H1 (cell line): Measurements from ENCODE around the gene EML1. TPM values are rescaled to one million over a fixed set of nuclear protein-coding genes. Genes with fewer than 3 reads are reported as not detected.

Experiments
- CTCF ChIA-PET: fragments of 300-600 bp; sonication (Branson Sonifier 250); formaldehyde crosslinking; loops from one replicate; lab custom pipeline; 2021; ENCODE audit not compliant: partially characterized antibody; lab: Charles Lee
- POLR2A ChIA-PET: fragments of 300-600 bp; sonication (Branson Sonifier 250); formaldehyde crosslinking; loops from one replicate; lab custom pipeline; 2021; ENCODE audit warnings: inconsistent platforms; ENCODE audit not compliant: partially characterized antibody; lab: Charles Lee
- DNase-seq, 2 experiments: peaks; one replicate each; pipeline versions ENCODE4 v3.0.0 to v3.0.0-alpha.2; 2010 to 2022; ENCODE audit warnings: low spot score in 2 of 2, low read depth in 1 of 2, mixed read lengths in 1 of 2
- FAIRE-seq: peaks from 2 replicates; lab custom pipeline; 2011; peaks lifted over from hg19 to GRCh38; lab: Jason Lieb, UNC
- H2AFZ ChIP-seq: 2 replicates; pipeline ENCODE4 v1.8.1; 2012; ENCODE audit warnings: low read length, inconsistent platforms
- H2AK5ac ChIP-seq: 2 replicates; pipeline ENCODE4 v1.6.1; 2013; ENCODE audit warnings: low read depth, low read length
- H2BK120ac ChIP-seq: replicated peaks from 2 replicates; pipeline ENCODE3; 2013; ENCODE audit warnings: low read depth, low read length, inconsistent platforms
- H2BK12ac ChIP-seq: 2 replicates; pipeline ENCODE4 v1.6.1; 2013; ENCODE audit warnings: low read depth, low read length
- H2BK15ac ChIP-seq: 2 replicates; pipeline ENCODE4 v1.6.1; 2013; ENCODE audit warnings: low read length
- H2BK20ac ChIP-seq: 2 replicates; pipeline ENCODE4 v1.6.1; 2013; ENCODE audit warnings: low read length
- H2BK5ac ChIP-seq: 2 replicates; pipeline ENCODE4 v1.6.1; 2013; ENCODE audit warnings: low read depth, low read length
- H3K14ac ChIP-seq: 2 replicates; pipeline ENCODE4 v1.6.1; 2013; ENCODE audit warnings: inconsistent platforms; ENCODE audit not compliant: insufficient read length
- H3K18ac ChIP-seq: 2 replicates; pipeline ENCODE4 v1.6.1; 2013; ENCODE audit warnings: low read length; ENCODE audit errors: extremely low read depth
- H3K23ac ChIP-seq: 2 replicates; pipeline ENCODE4 v1.6.1; 2013; ENCODE audit warnings: inconsistent platforms; ENCODE audit not compliant: insufficient read length
- H3K23me2 ChIP-seq: 2 replicates; pipeline ENCODE4 v1.6.1; 2013; ENCODE audit warnings: low read depth, low read length
- H3K27ac ChIP-seq: 2 replicates; pipeline ENCODE4 v1.6.1; 2011; ENCODE audit warnings: low read depth, low read length, inconsistent platforms
- H3K27me3 ChIP-seq, 4 experiments: replicated peaks in 1 of 4; 1 replicate in 1 of 4; 2 replicates in 3 of 4; pipeline versions ENCODE4 v1.6.1 to v1.8.1; 2011 to 2013; ENCODE audit warnings: low read length in 3 of 4, mild to moderate bottlenecking in 3 of 4, inconsistent platforms in 2 of 4, mixed read lengths in 2 of 4, moderate library complexity in 1 of 4; ENCODE audit not compliant: control insufficient read depth in 3 of 4, insufficient read depth in 3 of 4; ENCODE audit errors: extremely low read depth in 1 of 4
- H3K36me3 ChIP-seq, 4 experiments: 2 replicates each; pipeline versions ENCODE4 v1.6.1 to v1.8.1; 2011 to 2013; ENCODE audit warnings: mild to moderate bottlenecking in 4 of 4, low read length in 3 of 4, moderate library complexity in 2 of 4, control low read depth in 1 of 4, inconsistent platforms in 1 of 4; ENCODE audit not compliant: insufficient read depth in 4 of 4, control insufficient read depth in 2 of 4
- H3K4ac ChIP-seq: replicated peaks from 2 replicates; pipeline ENCODE3; 2013; ENCODE audit warnings: low read length, low read depth, mixed read lengths, inconsistent platforms; ENCODE audit not compliant: insufficient read length
- H3K4me1 ChIP-seq, 4 experiments: replicated peaks in 1 of 4; 1 replicate in 1 of 4; 2 replicates in 3 of 4; pipeline versions ENCODE4 v1.6.1 to v1.8.1; 2011 to 2013; ENCODE audit warnings: low read length in 3 of 4, inconsistent platforms in 2 of 4, mixed read lengths in 1 of 4; ENCODE audit not compliant: insufficient read depth in 4 of 4, control insufficient read depth in 3 of 4
- H3K4me2 ChIP-seq, 2 experiments: 2 replicates each; pipeline versions ENCODE4 v1.6.1 to v1.8.1; 2011 to 2013; ENCODE audit warnings: low read depth in 2 of 2, low read length in 2 of 2, control low read depth in 1 of 2, inconsistent platforms in 1 of 2, mild to moderate bottlenecking in 1 of 2; ENCODE audit not compliant: insufficient read depth in 1 of 2
- H3K4me3 ChIP-seq, 4 experiments: fragments of 200-600, 300-600 bp in 1 of 4; sonication (generic), shearing (Covaris generic), sonication (Bioruptor Twin) in 1 of 4; 2 replicates each; pipeline versions ENCODE4 v1.5.1 to v1.8.1; 2011 to 2016; ENCODE audit warnings: low read length in 4 of 4, low read depth in 3 of 4, control low read depth in 2 of 4, inconsistent platforms in 2 of 4, mild to moderate bottlenecking in 2 of 4, mixed read lengths in 1 of 4, moderate library complexity in 1 of 4; ENCODE audit not compliant: insufficient read depth in 2 of 4; ENCODE audit errors: extremely low read depth in 1 of 4
- H3K56ac ChIP-seq: replicated peaks from 2 replicates; pipeline ENCODE3; 2013; ENCODE audit warnings: low read depth, mild to moderate bottlenecking, mixed read lengths, low read length, inconsistent platforms; ENCODE audit not compliant: insufficient read length
- H3K79me1 ChIP-seq: 2 replicates; pipeline ENCODE4 v1.6.1; 2013; ENCODE audit warnings: low read depth, low read length, control low read depth
- H3K79me2 ChIP-seq, 2 experiments: 2 replicates each; pipeline versions ENCODE4 v1.6.1 to v1.8.1; 2012 to 2013; ENCODE audit warnings: low read length in 2 of 2, mild to moderate bottlenecking in 2 of 2, inconsistent platforms in 1 of 2; ENCODE audit not compliant: insufficient read depth in 2 of 2, control insufficient read depth in 1 of 2
- H3K9ac ChIP-seq, 4 experiments: replicated peaks in 1 of 4; 1 replicate in 1 of 4; 2 replicates in 3 of 4; pipeline versions ENCODE4 v1.6.1 to v1.8.1; 2011 to 2013; ENCODE audit warnings: low read depth in 3 of 4, low read length in 3 of 4, control low read depth in 2 of 4, mild to moderate bottlenecking in 2 of 4, moderate library complexity in 2 of 4, inconsistent platforms in 1 of 4; ENCODE audit errors: extremely low read depth in 1 of 4
- H3K9me3 ChIP-seq, 2 experiments: 2 replicates each; pipeline versions ENCODE4 v1.6.1 to v1.8.1; 2012 to 2013; ENCODE audit warnings: mild to moderate bottlenecking in 2 of 2, moderate library complexity in 2 of 2, control low read depth in 1 of 2, inconsistent platforms in 1 of 2, low read depth in 1 of 2, low read length in 1 of 2, mixed read lengths in 1 of 2; ENCODE audit not compliant: insufficient read depth in 2 of 2
- H4K20me1 ChIP-seq, 2 experiments: replicated peaks in 1 of 2; 2 replicates each; pipeline versions ENCODE3 to v1.8.1; 2011 to 2013; ENCODE audit warnings: inconsistent platforms in 2 of 2, low read length in 2 of 2, mild to moderate bottlenecking in 1 of 2; ENCODE audit not compliant: insufficient read depth in 2 of 2, control insufficient read depth in 1 of 2
- H4K5ac ChIP-seq: 2 replicates; pipeline ENCODE4 v1.6.1; 2013; ENCODE audit warnings: low read length, low read depth, mixed read lengths, inconsistent platforms; ENCODE audit not compliant: insufficient read length
- H4K8ac ChIP-seq: 2 replicates; pipeline ENCODE4 v1.8.0; 2013; ENCODE audit warnings: mild to moderate bottlenecking, moderate library complexity, low read length, inconsistent platforms; ENCODE audit not compliant: insufficient read depth; ENCODE audit errors: extremely low read depth
- H4K91ac ChIP-seq: replicated peaks from 2 replicates; pipeline ENCODE3; 2013; ENCODE audit warnings: low read length, mixed read lengths, inconsistent platforms; ENCODE audit not compliant: insufficient read length
- FOSL1 ChIP-seq: IDR thresholded peaks from 2 replicates; pipeline ENCODE4 v1.6.1; 2011; ENCODE audit warnings: mild to moderate bottlenecking, low read depth, low read length, moderate library complexity; ENCODE audit not compliant: insufficient read depth
- HDAC2 ChIP-seq, 2 experiments: fragments of 300-600 bp in 1 of 2; sonication (generic) in 1 of 2; IDR thresholded peaks; 2 replicates each; pipeline ENCODE4 v1.6.1; 2011 to 2012; ENCODE audit warnings: low read depth in 2 of 2, low read length in 2 of 2, mild to moderate bottlenecking in 2 of 2, moderate library complexity in 2 of 2, borderline replicate concordance in 1 of 2, inconsistent platforms in 1 of 2
- HDAC6 ChIP-seq: IDR thresholded peaks from one replicate; pipeline ENCODE4 v1.7.1; 2012; ENCODE audit warnings: low read depth, mild to moderate bottlenecking, inconsistent platforms, low read length, moderate library complexity
- KDM1A ChIP-seq: fragments of 200-600, 300-600 bp; sonication (generic); IDR thresholded peaks from 2 replicates; pipeline ENCODE4 v1.7.1; 2016; ENCODE audit warnings: mild to moderate bottlenecking, low read length, borderline replicate concordance
- SIN3A ChIP-seq, 2 experiments: IDR thresholded peaks in 1 of 2; conservative IDR thresholded peaks in 1 of 2; 2 replicates each; pipeline ENCODE4 v1.6.1; 2011 to 2012; ENCODE audit warnings: low read length in 2 of 2, improper control_type of control experiment in 1 of 2, low read depth in 1 of 2, mild to moderate bottlenecking in 1 of 2
- SUZ12 ChIP-seq: fragments of 200-600 bp; sonication (generic); IDR thresholded peaks from 2 replicates; pipeline ENCODE4 v1.6.1; 2012; ENCODE audit warnings: mild to moderate bottlenecking, inconsistent platforms, low read length, moderate library complexity, mixed read lengths
- TBP ChIP-seq: IDR thresholded peaks from 2 replicates; pipeline ENCODE4 v1.6.1; 2011; ENCODE audit warnings: low read depth, low read length, improper control_type of control experiment
- WGBS, 2 experiments: shearing (Covaris generic) in 1 of 2; methylation state at CpG; one replicate each; pipeline versions ENCODE4 v1.1.6 to v1.1.7; 2013 to 2015; ENCODE audit warnings: low lambda C conversion rate in 2 of 2, mixed read lengths in 2 of 2, inconsistent platforms in 1 of 2, low coverage in 1 of 2, missing lambda C conversion rate in 1 of 2; ENCODE audit not compliant: insufficient replicate concordance in 2 of 2, insufficient coverage in 1 of 2, insufficient read length in 1 of 2; ENCODE audit errors: extremely low coverage in 1 of 2, missing lambda C conversion rate in 1 of 2; 5-methylcytosine and 5-hydroxymethylcytosine counted together
- polyA plus RNA-seq, 7 experiments: library from polyadenylated mRNA; depleted of rRNA in 3 of 7; stranded (reverse) in 5 of 7; unstranded in 2 of 7; fragments of >200 nt in 5 of 7; fragments of 200-250 nt in 2 of 7; gene quantifications; 1 replicate in 5 of 7; 2 replicates in 1 of 7; 4 replicates in 1 of 7; pipeline versions ENCODE4 v1.2.1 to v1.2.3, GENCODE V29; 2011 to 2013; ENCODE audit warnings: missing spikeins in 2 of 7, mixed read lengths in 2 of 7
- total RNA-seq: library from RNA; stranded (reverse); fragmentation: NEBNext Ultra II Directional; extraction: Animal tissue kit (Norgen Biotek cat#: 25700); gene quantifications from 2 replicates; pipeline ENCODE4 v1.2.1, GENCODE V29; 2021

The EML1 gene
- total and polyA plus RNA-seq, 2 of the 8 experiments (the other 6 are each of a cell fraction or from before 2014, with no cell fraction given): 11.1 to 24.7 TPM

GRCh38 chr14:99752486-99753121 lies 40.6 kb upstream of the EML1 start:
- FAIRE-seq: no peak
- H3K27me3 ChIP-seq: no peaks in the 10 kb centered on the region
- H2AFZ ChIP-seq: no peak overlapping the region
- WGBS, 2 experiments: 85% methylated on average over 9 of the region's 9 CpGs; no CpG with 5 or more reads in 1 of the 2 experiments
- TF ChIP-seq SUZ12: no peak
- no peak for TF ChIP-seq HDAC2 (IDR thresholded peaks at IDR 0.05; ENCODE audit: borderline replicate concordance in 1 of 2, low read depth in 2 of 2, low read length in 2 of 2)
- no peak for TF ChIP-seq HDAC6
- no peak for TF ChIP-seq SIN3A (conservative IDR thresholded peaks at IDR 0.05 in 1 of 2, IDR thresholded peaks at IDR 0.05 in 1 of 2; ENCODE audit: low read depth in 1 of 2, low read length in 2 of 2)
- TF ChIP-seq FOSL1: no peak
- TF ChIP-seq TBP: no peak
- TF ChIP-seq KDM1A: no peak
- H3K56ac ChIP-seq: no peak overlapping the region
- no peak overlapping the region for H3K4ac ChIP-seq
- H2BK12ac ChIP-seq: 0 out of 2 replicates have a peak overlapping the region, but pooled peaks have one; percentile 33
- no peak overlapping the region for H2BK120ac ChIP-seq
- no peak overlapping the region; the same call in 1 of the 2 replicates for H2BK5ac ChIP-seq
- no peak for DNase-seq
- no peak overlapping the region for H3K9ac ChIP-seq
- peaks cover 0 to 4% (median 2%) of the 10 kb centered on the region in 4 experiments; a peak in 2 of 7 replicates for H3K4me1 ChIP-seq
- H3K36me3 ChIP-seq: no peaks in the 10 kb centered on the region
- H3K23ac ChIP-seq: no peak overlapping the region
- ChIA-PET POLR2A (interaction anchor here (1.2 kb wide), 1 partner anchor 22 kb away, joined by 3 read pairs; no protein-coding TSS in a partner anchor), CTCF (interaction anchor here (0.7 to 17.3 kb wide), 14 partner anchors 9 to 165 kb away, joined by 3 to 237 read pairs (median 5); no protein-coding TSS in a partner anchor)
- no peaks in the 10 kb centered on the region for H3K79me1 ChIP-seq
- H3K14ac ChIP-seq: no peak overlapping the region
- no peak overlapping the region for H2AK5ac ChIP-seq
- no peak overlapping the region for H4K91ac ChIP-seq
- H3K27ac ChIP-seq: no peak overlapping the region
- H3K4me2 ChIP-seq: no peak overlapping the region
- H4K5ac ChIP-seq: no peak overlapping the region
- H3K18ac ChIP-seq: no peak overlapping the region; the same call in 1 of the 2 replicates
- peak overlapping the region; percentile 31; the same call in 1 of the 2 replicates for H2BK15ac ChIP-seq
- H2BK20ac ChIP-seq: no peak overlapping the region
- H3K23me2 ChIP-seq: no peaks in the 10 kb centered on the region
- H4K20me1 ChIP-seq: no peaks in the 10 kb centered on the region
- no peaks in the 10 kb centered on the region for H3K79me2 ChIP-seq
- H4K8ac ChIP-seq: no peak overlapping the region
- H3K4me3 ChIP-seq: no peak overlapping the region
- H3K9me3 ChIP-seq: no peaks in the 10 kb centered on the region
